ENCODE data around the gene TMEM243.

- TF ChIP-seq CTCF (IDR thresholded peaks at IDR 0.05) = no peak
- no peak for TF ChIP-seq EZH2 (IDR thresholded peaks at IDR 0.05; ENCODE audit: borderline replicate concordance, insufficient read depth, low read depth, low read length, poor library complexity, severe bottlenecking)
Observed at GRCh38 chr7:87187120-87187519, 32.4 kb downstream of the TMEM243 start.
